ENCODE data around the gene CKS1B.

GRCh38 chr1:154968731-154969130 is 5.8 kb upstream of the CKS1B start:
- TF ChIP-seq CTCF (IDR thresholded peaks at IDR 0.05) (no peak), POLR2A (IDR thresholded peaks at IDR 0.05) (no peak)
